ENCODE measurements around the gene LDLR.
"Not testable (repeated sequence)": the region's sequence is repeated elsewhere in the genome, so short reads cannot be mapped to it uniquely, and the experiment has no call there.

Gene LDLR

DNA sequence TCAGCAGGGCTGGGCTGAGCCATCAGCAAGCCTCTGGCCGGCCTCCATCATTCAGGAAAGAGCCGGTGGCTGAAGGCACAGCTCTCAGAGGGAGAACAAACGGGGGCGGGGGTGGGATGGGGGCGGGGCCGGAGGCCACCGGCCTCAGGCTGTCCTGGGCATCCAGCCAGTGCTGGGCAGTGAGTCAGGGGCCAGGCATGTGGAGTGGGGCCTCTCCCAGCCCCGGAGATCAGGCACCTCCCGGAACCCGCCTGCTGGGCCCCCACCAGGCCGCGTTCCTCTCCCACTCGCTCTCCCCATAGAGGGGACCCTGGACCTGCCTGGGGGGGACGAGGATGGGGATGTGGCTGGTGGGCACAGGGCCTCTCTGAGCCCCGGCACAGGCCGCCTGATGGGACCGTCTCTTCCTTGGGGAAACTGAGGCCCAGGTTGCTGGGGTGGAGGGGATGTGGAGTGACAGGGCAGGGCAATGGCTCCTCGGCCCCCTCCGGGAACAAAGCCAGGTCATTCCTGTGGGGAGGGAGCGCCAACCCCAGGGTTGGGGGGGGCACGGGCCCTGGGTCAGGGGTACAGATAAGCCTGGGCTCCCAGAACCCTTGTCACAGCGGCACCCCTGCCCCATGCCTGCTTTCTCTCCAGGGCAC, 53.4 kb downstream of the LDLR start:
- no peak for DNase-seq

GRCh38 chr19:11145536-11145924, 56.3 kb downstream of the LDLR start:
- DNase-seq, result no peak

DNA sequence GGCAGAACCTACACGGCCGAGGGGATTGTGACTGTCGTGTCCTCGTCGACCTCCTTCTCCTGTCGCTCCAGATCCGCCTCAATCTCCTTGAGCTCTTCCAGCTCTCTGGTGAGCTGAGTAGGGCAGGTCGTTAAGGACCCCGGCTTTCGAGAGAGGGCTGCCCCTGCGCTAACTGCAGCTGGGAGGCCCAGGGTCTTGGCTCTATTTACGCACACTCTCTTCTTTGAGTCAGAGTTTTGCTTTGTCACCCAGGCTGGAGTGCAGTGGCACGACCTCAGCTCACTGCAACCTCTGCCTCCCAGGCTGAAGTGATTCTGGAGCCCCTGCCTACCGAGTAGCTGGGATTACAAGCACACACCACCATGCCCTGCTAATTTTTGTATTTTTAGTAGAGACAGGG, 58.7 kb downstream of the LDLR start:
- DNase-seq, result no peak

DNA sequence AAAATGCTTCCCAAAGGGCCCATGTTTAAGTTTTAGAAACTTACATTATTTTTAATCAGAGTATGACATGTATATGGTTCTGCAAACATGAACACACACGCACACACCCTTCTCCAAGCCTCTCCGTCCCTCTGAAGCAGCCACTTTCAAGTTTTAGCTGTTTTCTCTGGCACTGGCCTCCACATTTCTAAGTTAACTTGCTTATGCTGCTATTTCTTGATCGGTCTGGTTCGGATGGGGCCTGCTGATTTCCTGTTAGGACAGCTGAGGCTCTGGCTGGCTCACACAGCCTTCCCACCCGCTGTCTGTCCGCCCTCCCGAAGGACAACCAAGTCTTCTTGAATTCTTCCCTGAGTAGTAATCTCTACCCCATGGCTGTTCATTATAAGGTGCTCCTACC, 61.9 kb downstream of the LDLR start:
- no peak for DNase-seq

- DNase-seq, result no peak
Measured at GRCh38 chr19:11152318-11153062, 63.2 kb downstream of the LDLR start.

GRCh38 chr19:11154683-11155047, 65.4 kb downstream of the LDLR start:
- DNase-seq, result no peak

- DNase-seq, result peak; percentile 78 to 98 (median 83)
Measured at GRCh38 chr19:11155373-11156120, 66.3 kb downstream of the LDLR start, which contains the start of gene SPC24. Gene SPC24, minus strand, starts transcription at chr19:11155782. Its CDS starts 6 bp downstream, at chr19:11155776.

DNA sequence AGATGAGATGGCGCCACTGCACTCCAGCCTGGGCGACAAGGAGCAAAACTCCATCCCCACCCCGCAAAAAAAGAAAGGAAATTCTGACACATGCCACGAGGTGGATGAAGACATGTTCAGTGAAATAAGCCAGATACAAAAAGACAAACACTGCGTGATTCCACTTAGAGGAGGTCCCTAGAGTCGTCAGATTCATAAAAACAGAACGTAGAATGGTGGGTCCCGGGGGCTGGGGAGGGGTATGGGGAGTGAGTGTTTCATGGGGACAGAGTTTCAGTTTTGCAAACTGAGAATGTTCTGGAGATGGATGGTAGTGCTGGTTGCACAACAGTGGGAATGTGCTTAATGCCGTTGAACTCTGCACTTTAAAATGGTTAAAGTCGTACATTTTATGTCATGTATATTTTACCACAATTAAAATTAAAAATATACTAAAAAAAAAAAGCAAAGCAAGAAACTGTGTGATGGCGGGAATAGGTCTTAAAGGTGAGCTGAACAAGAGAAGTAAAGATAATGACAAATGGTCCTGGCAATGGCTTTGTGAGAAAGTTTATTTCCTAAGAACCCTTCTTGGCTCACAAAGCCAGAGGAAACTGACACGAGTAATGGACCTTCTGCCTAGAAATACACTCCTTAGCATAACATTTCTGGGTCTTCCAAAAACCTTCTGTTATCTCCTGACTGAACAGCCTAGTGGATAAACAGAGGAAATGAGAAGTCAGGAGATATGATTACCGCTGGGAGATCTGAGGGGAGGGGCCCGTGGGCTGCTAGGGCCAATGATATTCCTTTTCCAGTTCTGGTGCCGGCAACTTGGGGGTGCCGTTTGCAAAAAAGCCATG, 70.6 kb downstream of the LDLR start:
- no peak for DNase-seq

DNA sequence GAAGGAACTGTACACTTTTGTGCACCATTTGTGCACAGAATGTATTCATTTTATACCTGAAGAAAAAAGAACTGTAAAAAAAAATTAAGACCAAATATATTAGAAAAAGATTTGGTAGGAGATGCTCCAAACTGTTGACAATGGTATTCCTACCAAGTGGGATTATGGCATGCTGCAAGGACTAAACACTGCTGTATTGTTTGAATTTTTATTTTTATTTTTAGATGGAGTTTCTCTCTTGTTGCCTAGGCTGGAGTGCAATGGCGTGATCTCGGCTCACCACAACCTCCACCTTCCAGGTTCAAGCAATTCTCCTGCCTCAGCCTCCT, 71.1 kb downstream of the LDLR start:
- not testable (repeated sequence) for DNase-seq

- DNase-seq, result no peak
Measured at GRCh38 chr19:11164296-11164695, 75.0 kb downstream of the LDLR start.

DNA sequence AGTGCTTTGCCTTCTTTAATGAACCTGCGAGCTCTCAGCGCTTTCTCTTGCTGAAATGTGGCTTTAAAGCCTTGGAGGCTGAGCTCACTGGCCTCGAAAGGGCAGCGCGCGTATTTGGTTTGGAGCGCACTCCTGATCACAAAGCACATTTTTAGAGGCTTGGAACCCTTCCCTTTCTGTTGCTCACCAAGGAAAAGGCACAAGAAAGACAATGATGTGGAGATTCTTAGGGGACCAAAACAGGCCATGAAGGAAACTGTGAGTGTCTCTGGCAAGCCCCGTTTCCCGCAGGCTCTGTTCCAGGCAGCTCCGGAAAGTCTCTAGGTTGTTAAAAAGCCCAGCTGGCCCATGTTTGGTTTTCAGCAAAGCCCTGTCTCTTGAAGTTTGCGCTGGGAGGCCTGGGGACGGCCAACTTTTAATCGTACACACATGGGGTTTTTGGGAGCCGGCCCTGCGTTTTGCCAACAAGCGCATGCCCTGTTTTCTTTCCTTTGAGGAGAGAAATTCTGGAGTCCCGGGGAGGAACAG, 75.7 kb downstream of the LDLR start:
- no peak for DNase-seq

DNA sequence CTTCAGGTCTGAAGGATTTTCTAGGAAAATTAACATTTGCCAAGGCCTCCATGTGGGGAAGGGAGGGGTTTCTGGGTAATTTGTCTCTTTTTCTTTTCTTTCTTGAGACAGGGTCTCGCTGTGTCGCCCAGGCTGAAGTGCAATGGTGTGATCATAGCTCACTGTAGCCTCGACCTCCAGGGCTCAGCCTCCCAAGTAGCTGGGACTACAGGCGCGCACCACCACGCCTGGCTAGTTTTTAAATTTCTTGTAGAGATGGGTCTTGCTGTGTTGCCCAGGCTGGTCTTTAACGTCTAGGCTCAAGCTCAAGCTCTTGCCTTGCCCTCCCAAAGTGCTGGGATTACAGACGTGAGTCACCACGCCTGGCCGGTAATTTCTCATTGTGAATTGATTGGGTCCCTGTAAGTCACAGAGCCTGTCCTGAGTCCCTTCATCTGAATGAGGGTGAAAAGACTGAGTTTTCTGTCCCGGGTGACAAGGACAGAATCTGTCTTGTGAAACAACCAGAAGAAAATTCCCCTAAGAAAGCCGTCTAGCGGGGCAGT, 76.3 kb downstream of the LDLR start:
- DNase-seq, result no peak

DNA sequence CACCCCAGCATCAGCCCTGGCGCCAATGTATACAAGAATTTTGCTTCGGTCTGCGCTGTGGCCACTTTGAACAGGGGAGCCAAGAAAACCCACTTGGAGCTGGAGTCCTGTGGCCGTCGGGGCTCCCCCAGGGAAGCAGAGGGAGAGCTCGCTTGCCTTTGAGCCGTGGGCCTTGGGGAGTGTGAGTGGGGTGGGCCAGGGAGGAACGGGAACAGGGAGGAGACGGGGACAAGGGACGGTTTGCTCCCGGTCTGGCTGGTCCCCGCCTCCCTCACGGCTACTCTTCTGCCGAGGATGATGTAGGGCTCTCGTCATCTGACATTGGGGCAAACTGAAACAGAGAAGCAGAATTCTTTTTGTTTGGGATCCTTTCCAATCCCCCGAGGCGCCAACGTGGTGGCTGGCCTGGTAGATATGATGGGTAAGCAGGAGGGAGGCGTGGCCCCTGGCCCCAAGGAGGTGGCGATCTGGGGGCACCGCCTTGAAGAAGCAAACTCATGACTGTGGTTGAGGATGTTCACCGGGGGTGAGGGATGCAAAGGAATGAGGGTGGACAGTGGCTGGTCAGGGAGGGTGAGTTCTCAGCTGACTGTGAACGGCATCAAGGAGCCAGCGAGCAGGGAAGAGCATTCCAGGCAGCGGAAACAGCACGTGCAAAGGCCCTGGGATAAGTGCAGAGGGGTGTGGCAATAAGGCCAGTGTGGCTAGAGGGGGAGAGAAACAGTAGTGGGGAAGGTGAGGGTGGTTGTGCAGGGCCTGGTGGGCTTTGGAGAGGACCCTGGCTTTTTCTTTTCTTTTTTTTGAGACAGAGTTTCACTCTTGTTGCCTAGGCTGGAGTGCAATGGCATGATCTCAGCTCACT, 77.2 kb downstream of the LDLR start:
- DNase-seq, result no peak

GRCh38 chr19:11168568-11168967, 79.3 kb downstream of the LDLR start:
- DNase-seq, result no peak

- no peak for DNase-seq
Measured at GRCh38 chr19:11169896-11170678, 80.8 kb downstream of the LDLR start.

DNA sequence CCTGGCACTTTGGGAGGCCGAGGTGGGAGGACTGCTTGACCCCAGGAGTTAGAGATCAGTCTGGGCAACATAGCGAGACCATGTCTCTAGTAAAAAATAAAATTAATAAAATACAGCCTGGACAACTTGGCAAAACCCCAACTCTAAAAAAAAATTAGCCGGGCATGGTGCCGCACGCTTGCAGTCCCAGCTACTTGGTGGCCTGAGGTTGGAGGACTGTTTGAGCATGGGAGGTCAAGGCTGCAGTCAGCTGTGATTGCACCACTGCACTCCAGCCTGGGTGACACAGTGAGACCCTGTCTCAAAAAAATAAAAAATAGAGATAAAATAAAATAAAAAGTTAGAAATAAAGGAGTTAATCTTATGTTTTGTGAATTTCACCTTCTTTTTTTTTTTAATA, 81.9 kb downstream of the LDLR start:
- DNase-seq, result no peak

- DNase-seq, result no peak
Measured at GRCh38 chr19:11172576-11172975, 83.3 kb downstream of the LDLR start.

GRCh38 chr19:11173516-11174155, 84.4 kb downstream of the LDLR start:
- no peak for DNase-seq

GRCh38 chr19:11174336-11174735, 85.1 kb downstream of the LDLR start:
- no peak for DNase-seq

GRCh38 chr19:11175920-11176319, 86.7 kb downstream of the LDLR start:
- DNase-seq, result no peak

All from T-helper 1 cell (primary cell).